HG02623 (cell line): ENCODE results near the gene TMEM39B.
A peak's percentile ranks its signal among the peaks of the same experiment; 100 is the strongest.
"Not testable (repeated sequence)": the region's sequence is repeated elsewhere in the genome, so short reads cannot be mapped to it uniquely, and the experiment has no call there.

Source experiments
- ATAC-seq: cut with Tn5 transposase; IDR thresholded peaks from one replicate; pipeline ENCODE4 v1.9.1; 2021; ENCODE audit warnings: moderate library complexity; ENCODE audit not compliant: unreplicated experiment

Gene TMEM39B

DNA sequence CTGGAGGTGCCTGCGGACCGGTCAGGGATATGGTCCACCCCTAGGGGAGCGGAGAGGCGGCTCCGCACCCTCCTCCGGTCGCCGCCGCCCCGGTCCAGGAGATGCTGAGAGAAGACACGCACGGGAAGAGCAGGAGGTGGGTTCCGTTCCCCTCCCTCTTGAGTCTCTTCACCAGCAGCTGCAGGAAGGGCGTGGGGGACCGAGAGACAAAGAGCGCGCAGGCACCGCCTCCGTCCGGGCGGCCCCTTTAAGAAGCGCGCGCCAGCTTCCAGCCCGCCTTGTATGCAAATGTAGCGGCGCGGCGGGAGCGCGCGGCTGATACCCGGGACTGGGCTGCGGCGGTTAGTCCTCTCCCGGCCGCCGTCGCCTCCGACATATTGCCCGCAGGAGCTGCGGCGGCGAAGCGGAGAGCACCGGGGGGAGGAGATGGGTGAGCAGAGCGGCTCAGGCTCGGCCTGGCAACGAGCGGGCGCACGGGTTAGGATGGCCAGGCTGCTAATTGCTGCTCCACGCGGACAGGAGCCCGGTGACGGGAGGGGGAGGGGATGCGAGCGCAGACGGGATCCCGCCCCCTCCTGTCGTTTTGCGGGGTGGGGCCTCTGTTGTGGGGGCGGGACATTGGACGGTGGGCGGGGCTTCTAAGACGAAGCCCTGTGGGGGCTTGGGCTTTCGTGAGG is at the start of gene TMEM39B:
TMEM39B (plus strand) TSS at position 318 of the 677 bp plus-strand sequence; CDS start at position 427, 109 bp downstream.
- ATAC-seq: peak; percentile 87

DNA sequence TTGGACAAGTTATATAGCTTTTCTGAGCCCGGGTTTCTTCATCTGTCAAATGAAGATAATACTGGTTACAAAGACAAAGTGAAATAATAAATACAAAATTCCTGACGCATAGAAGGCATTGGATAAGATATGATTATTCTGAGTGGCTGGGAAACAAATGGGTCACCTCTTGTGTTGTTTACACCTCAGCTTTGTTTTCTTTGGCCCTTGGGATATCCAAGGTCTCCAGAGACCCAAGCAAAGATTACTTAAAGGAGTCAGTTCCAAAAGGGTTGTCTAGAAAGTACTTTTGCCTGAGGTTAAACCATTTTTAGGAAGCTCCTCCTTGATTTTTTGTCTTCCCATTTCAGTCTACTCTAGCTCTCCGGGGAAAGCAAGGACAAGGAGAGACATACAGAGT is 49.4 kb upstream of the TMEM39B start:
- ATAC-seq: no peak

DNA sequence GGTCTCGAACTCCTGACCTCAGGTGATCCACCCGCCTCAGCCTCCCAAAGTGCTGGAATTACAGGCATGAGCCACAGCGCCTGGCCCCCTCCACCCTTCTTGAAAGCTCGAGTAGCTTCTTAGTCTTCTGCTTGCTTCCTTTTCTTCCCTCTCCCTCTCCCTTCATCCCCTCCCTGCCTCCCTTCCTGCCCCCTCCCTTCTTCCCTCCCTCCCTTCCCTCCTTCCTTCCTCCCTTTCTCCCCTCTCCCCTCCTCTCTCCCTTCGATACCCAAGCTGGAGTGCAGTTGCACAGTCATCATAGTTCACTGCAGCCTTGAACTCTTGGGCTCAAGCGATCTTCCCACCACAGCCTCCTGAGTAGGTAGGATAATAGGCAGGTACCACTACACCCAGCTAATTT is 47.2 kb upstream of the TMEM39B start:
- no peak for ATAC-seq

DNA sequence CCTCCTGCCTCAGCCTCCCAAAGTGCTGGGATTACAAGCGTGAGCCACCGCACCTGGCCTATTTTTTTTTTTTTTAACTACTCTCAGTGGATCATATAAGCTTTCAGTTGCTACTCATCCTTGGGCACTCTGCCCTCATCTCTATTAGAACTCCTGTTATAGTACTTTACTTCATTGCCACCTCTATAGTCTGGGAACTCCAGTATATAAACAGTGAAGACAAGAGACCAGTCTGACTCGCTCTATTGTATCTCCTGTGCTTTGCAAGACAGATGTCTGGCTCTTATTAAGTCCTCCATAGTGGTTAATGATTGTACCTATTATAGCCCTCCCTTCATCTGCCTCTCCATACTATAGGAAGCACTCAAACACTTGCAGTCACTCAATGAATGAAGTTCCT is 44.0 kb upstream of the TMEM39B start:
- ATAC-seq: no peak

DNA sequence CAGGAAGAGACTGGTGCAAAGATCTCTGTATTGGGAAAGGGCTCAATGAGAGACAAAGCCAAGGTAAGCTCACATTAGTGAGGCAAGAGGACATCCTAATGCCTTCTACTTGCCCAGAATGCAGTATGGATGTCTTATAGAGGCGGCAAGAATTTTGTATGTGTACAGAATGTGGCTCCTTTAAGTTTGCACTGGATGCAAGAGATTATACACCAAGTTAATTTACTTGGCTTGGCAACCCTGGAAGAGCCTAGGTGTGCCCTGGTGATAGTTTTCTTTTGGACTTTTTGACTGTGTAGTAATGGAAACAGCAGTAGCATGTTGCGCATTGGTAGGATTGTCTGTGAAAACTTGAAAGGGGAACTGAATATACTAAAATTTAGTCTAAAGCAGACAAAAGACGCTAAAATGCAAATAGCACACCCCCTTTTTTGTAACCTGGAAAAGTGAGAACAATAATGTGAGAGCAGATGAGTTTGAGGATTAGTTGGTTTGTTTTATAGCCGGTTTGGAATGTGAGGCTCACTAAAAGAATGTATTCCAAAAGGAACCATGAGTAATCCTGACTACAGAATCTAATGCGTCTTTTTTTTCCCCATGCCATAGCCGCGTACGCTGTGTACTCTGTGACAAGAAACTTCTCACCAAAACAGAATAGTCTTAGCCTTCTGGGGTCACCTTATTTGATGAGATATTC is 41.0 kb upstream of the TMEM39B start:
- ATAC-seq: no peak

DNA sequence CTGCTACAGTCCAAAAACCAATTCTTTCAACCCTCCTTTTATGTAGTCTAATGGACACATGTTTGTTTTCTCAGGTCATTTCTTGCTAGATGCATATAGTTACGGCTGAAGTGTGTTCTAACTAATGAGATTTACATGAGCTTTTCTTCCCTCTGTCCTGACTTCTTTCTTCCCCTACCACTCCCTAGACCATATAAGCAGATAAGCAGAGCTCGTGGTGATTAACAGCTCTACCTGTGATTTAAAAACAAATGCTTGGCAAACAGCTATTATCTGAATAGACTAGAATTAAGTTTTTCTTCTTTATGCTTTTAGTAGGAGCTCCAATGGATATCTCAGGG is 40.5 kb upstream of the TMEM39B start:
- no peak for ATAC-seq

DNA sequence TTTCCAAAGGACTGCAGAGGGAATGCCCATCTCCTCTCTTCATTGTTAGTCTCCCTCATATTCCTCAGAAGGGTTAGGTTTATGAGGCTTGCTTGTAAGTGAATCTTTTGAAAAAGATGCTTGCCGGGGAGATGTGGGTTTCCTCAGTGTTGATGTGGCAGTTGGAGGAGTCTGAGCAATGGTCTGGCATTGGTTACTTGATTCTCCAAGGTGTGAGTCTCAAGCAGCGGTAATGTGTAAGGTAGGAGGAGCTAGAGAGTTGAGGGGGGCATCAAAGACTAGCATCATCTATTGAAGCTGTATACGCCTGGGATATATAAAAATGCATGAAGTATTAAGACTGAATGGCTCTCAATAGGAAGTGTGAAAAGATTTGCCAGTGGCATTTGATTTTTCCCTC is 37.6 kb upstream of the TMEM39B start:
- ATAC-seq: no peak

DNA sequence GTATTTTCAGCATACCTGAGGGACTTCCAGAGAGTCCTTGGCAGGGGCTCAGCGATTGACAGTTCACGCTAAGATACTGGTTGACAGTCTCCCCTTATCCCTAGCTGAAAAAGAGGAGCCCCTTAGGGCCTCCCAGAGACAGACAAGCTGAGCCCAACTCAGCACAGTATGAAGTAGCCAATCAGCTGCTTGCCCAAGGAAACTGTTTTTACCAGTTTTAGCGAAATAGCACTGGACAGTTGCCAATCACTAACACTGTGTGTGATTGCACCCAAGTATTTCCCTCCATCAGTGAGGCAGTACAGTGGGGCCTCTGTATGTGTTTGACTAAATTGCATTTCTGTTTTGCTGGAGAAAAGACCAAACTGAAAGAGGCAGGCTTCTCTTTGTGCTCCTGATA is 32.0 kb upstream of the TMEM39B start:
- no peak for ATAC-seq

DNA sequence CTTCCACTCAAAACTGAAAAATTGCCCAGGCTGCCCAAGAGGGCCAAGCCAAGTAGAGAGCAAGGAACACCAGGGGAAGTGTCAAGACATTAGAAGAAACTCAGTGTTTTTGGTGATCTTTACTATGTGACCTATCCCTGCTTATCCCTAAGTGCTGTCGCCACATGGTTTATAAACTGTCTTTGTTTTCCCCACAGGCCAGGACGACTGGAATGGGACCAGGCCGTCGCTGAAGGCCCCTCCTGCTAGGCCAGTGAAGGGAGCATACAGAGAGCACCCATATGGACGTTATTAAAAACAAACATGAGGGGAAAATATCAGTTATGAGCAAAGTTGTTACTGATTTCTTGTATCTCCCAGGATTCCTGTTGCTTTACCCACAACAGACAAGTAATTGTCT is 30.4 kb upstream of the TMEM39B start:
- no peak for ATAC-seq

DNA sequence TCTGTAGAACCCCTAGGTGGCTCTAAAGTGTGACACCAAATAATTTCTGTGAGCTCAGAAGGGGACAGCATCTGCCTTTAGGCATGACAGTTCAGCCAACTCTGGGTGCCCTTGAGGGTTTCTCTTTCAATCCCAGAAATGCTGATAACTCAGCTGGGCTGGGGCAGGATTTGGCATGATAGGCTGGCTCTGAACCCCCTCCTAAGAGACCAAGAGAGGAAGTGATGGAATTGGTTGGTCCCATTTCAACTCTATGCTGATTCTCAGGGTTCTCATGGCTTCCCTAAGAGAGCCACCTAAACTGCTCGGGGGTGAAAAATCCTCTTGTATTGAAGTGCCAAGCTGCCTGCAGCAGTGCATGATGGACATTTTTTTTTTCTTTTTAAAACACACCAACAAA is 28.5 kb upstream of the TMEM39B start:
- ATAC-seq: no peak

DNA sequence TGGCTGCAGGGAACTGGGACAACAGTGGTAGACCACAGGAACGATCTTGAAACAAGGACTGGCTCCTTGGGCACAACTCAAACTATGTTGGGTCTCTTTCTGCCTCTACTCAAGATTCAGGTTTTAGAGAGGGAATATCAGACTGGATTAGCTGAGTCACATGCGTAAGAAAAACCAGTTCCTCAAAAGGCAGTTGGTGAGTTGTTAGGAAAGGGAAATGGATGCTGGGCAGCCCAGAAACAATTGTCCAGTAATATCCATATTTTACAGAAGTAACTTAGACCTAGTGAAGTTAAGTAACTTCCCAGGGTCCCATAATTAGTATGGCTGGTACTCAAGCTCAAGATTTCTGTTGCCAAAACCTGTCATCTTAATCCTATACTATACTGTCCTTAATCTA is 27.0 kb upstream of the TMEM39B start:
- no peak for ATAC-seq

DNA sequence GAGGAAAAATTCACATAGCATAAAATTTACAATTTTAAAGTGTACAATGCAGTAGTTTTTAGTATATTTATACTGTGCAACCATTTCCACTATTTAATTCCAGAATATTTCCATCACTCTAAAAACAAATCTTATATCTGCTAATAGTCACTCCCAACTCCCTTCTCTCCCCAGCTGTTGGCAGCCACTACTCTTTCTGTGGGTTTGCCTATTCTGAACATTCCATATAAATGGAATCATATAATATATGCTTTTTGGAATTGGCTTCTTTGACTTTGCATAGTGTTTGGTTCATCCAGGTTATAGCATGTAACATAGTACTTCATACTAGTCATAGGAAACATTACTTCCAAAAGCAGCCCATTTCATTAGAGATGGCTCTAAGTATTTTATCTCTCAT is 25.0 kb upstream of the TMEM39B start:
- no peak for ATAC-seq

DNA sequence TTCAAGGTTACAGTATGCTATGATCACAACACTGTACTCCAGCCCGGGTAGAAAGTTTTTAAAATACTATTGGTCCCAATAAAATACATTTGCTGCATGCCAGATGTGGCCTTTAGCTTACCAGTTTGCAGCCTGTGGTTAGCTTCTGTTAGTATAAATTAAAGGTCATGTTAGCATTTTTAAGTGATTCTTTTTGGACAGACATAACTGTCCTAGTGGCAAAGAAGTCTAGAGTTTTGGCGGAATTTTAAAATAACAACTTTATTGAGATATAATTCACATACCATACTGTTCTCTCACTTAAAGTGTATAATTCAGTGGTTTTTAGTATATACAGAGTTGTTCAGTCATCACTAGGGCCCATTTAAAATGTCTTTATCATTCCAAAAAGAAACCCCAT is 24.3 kb upstream of the TMEM39B start:
- no peak for ATAC-seq

DNA sequence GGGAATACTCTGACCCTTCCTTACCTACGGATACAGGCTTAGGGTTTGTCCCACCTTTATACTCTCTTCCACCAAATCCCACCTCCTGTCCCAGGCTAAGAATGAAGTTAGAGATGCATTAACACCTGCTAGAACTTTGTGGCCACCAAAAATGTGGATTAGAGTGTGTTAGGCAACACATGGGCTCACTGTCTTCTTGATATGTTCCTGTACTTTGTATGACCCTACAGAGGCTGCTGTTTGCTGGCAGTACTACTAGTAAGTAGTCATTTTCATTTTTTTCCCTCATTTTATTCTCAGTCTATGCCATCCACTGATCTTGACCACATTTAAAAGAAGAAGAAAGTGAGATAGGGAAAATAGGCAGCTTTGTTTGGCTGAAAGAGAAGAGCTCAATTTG is 21.0 kb upstream of the TMEM39B start:
- ATAC-seq: no peak

DNA sequence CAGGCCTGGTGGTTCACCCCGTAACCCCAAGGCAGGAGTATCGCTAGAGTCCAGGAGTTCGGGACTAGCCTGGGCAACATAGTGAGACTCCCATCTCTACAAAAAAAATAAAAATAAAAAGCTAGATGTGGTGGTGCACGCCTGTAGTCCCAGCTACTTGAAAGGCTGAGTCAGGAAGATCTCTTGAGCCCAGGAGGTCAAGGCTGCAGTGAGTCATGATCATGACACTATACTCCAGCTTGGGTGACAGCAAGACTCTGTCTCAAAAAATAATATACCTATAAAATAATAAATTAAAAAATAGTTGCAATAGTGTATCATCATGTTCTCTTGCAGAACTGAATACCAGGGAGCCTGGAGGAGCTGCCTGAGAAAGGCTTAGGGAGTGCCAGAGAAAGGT is 19.9 kb upstream of the TMEM39B start:
- ATAC-seq: no peak

DNA sequence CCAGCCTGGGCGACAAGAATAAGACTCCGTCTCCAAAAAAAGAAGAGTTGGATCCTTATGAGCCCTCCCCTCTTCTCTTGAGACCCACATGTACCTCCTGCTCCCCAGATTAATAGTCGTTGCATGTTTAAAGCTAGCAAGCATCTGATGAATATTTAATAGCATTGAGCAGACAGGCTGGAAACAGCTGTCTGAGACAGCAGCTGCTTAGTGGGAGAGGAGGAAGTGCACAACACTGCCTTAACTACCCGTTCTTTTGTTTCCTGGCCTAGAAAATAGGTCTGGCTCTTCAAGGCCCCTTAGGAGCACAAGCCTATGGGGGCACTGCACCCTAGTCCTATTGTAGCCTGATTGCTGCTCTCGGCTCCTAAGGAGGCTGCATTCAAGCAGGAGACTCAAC is 17.3 kb upstream of the TMEM39B start:
- no peak for ATAC-seq

DNA sequence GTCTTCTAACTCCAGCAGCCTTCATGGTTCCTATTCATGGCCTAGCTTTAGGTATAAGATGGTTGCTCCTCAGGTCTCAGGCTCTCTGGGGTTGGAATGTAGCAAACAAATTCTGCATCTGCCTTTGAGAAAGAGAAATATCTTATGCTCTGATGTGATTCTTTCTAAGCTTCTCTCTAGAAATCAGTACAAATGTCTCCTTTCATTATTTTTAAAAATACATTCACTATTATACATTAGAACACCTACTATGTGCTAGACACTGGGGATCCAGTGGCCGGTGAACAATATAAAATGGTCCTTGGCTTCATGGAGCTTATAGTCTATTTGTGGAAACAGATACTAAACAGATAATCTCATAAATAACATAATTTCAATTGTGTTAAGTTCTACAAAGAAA is 16.1 kb upstream of the TMEM39B start:
- no peak for ATAC-seq

DNA sequence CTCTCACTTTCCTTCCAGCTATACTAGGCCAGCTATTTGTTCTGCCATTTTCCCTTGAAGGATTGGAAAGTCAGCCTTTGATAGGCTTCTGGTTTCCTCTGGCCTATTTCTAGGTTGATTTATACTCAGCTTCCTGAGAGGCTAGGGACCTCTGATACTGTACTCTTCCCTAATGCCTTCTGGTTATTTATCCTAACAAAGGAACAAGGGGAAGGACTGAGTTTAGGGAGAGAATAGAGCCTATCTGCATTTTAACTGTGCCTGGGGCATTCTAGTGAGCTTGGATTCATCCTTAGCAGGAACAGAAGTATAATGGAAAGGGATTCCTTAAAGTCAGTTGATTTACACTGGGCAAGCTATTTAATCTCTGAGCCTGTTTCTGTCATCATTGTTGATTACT is 11.8 kb upstream of the TMEM39B start:
- ATAC-seq: no peak

DNA sequence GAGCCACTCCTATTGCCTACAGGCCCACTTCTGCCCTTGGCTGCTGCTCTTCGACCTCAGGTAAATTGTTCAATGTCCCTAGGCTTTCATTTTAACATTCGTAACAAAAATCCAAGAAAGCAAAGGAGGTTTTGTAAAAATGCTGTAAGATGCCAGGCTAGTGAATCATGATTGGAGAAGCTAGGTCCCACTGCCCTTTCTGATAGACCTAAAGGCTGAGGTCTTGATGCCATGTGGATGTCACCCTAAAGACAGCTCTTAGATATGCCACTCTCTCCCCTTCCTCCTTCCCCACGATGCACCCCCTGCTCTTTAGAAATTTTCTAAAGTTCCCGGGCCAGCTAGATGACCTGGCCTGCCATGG is 9.9 kb upstream of the TMEM39B start:
- ATAC-seq: no peak

DNA sequence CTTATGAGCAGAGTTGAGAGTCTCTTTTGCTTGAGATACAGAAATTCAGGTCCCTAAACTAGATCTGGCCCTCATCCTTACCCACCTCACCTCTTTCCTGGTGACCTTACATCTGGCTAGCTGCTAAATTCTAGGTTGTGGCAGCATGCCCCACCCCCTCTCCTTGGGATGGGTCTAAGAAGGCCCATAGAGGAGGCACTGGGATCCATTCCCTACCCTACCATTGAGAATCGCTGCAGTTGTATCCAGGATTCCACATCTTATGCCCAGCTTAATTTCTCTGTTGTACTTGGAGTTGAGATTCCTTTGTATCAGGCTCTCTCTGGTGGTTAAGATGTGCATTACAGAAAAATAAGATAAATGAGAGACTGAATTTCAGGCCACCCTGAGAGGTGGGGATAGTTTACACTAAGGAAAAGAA is 9.5 kb upstream of the TMEM39B start:
- ATAC-seq: no peak

DNA sequence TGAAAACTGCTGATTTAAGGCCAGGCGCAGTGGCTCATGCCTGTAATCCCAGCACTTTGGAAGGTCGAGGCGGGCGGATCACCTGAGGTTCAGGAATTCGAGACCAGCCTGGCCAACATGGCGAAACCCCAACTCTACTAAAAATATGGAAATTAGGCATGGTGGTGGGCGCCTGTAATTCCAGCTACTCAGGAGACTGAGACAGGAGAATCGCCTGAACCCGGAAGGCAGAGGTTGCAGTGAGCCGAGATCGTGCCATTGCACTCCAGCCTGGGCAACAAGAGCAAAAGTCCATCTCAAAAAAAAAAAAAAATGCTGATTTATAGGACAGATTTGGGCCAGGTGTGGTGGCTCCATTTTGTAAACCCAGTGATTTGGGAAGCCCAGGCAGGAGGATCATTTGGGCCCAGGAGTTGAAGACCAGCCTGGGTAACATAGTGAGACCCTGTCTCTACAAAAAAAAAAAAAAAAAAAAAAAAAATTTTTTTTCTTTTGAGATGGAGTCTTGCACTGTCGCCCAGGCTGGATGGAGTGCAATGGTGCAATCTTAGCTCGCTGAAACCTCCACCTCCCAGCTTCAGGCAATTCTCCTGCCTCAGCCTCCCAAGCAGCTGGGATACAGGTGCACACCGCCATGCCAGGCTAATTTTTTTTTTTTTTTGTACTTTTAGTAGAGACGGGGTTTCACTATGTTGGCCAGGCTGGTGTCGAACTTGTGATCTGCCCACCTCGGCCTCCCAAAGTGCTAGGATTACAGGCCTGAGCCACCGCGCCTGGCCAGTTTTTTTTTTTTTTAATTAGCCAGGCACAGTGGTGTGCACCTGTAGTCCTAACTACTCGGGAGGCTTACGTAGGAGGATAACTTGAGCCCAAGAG is 6.9 kb upstream of the TMEM39B start:
- not testable (repeated sequence) for ATAC-seq

DNA sequence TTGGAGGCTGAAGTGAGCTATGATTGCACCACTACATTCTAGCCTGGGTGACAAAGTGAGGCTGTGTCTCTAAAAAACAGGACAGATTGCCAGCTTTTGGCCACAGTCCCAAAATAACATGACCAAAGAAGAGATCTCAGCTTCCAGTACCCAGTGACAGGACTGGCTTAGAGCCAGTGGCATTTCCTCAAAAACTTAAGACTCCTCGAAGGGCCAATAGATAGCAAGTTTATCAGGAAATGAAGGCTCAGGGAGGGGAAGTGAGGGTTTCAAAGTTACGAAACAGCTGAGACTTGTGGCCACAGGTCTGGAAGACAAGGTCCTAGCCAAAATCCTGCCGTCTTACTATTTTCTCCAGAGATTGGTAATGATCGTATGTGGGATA is 6.3 kb upstream of the TMEM39B start:
- ATAC-seq: no peak
